ENCODE measurements around the gene SETD1B. TPM values are rescaled to one million over a fixed set of nuclear protein-coding genes. Genes with fewer than 3 reads are reported as not detected.

Gene SETD1B
- total RNA-seq, 2 experiments from 2014 or later, result 13.3 TPM

GRCh38 chr12:121839106-121839992 is 35.5 kb downstream of the SETD1B start:
- peak; percentile 58 for TF ChIP-seq CTCF (IDR thresholded peaks at IDR 0.05)
- Mint-ChIP-seq H3K36me3 (ENCODE audit: low read depth) (no peaks in the 10 kb centered on the region), H3K4me1 (ENCODE audit: low read depth) (peaks cover 16% of the 10 kb centered on the region), H3K27ac (peak overlapping the region; percentile 92), H3K9me3 (no peaks in the 10 kb centered on the region), H3K4me3 (peak overlapping the region; percentile 99), H3K27me3 (no peaks in the 10 kb centered on the region)
- intact Hi-C loops (cut with micrococcal nuclease), result loop anchor here (2.0 kb wide), 1 partner anchor 49 kb away; the partner anchor contains the start of gene PSMD9
- ChIA-PET POLR2A (interaction anchor here (1.4 to 2.7 kb wide), 2 partner anchors 13 to 28 kb away, joined by 4 to 17 read pairs; no protein-coding TSS in a partner anchor), CTCF (interaction anchor here (1.0 to 6.8 kb wide), 4 partner anchors 9 to 45 kb away, joined by 3 to 48 read pairs (median 7); partner anchors contain the start of gene RHOF)
- DNase-seq, result peak; percentile 100
- peak; percentile 98 for ATAC-seq

GRCh38 chr12:121839993-121840761 is 36.4 kb downstream of the SETD1B start:
- H3K9me3 Mint-ChIP-seq, result no peaks in the 10 kb centered on the region
- no peaks in the 10 kb centered on the region for H3K36me3 Mint-ChIP-seq (ENCODE audit: low read depth)
- intact Hi-C loops (cut with micrococcal nuclease), result loop anchor here (2.0 kb wide), 1 partner anchor 49 kb away; the partner anchor contains the start of gene PSMD9
- no peaks in the 10 kb centered on the region for H3K27me3 Mint-ChIP-seq
- no peak for TF ChIP-seq CTCF (IDR thresholded peaks at IDR 0.05)
- H3K27ac Mint-ChIP-seq, result peak overlapping the region; percentile 92
- POLR2A ChIA-PET, result interaction anchor here (0.9 to 1.4 kb wide), 2 partner anchors 29 to 43 kb away, joined by 3 to 4 read pairs; no protein-coding TSS in a partner anchor
- ATAC-seq (no peak), DNase-seq (no peak)
- CTCF ChIA-PET, result interaction anchor here (6.8 kb wide), 1 partner anchor 45 kb away, joined by 48 read pairs; the partner anchor contains the start of gene RHOF
- H3K4me1 Mint-ChIP-seq (ENCODE audit: low read depth), result peaks cover 16% of the 10 kb centered on the region
- peak overlapping the region; percentile 99 for H3K4me3 Mint-ChIP-seq

GRCh38 chr12:121843236-121843982 is 39.6 kb downstream of the SETD1B start:
- no peak for TF ChIP-seq CTCF (IDR thresholded peaks at IDR 0.05)
- ChIA-PET CTCF (interaction anchor here (1.2 to 2.1 kb wide), 4 partner anchors 32 to 132 kb away, joined by 3 to 11 read pairs (median 6); partner anchors contain the start of gene RHOF), POLR2A (no interaction called here)
- intact Hi-C loops (cut with micrococcal nuclease), result no loop called here
- no peak for ATAC-seq
- H3K4me3 Mint-ChIP-seq, result no peak overlapping the region
- no peaks in the 10 kb centered on the region for H3K36me3 Mint-ChIP-seq (ENCODE audit: low read depth)
- H3K27me3 Mint-ChIP-seq, result no peaks in the 10 kb centered on the region
- peaks cover 16% of the 10 kb centered on the region for H3K4me1 Mint-ChIP-seq (ENCODE audit: low read depth)
- H3K27ac Mint-ChIP-seq, result peak overlapping the region; percentile 58
- no peaks in the 10 kb centered on the region for H3K9me3 Mint-ChIP-seq
- DNase-seq, result no peak

- ATAC-seq (no peak), DNase-seq (no peak)
- Mint-ChIP-seq H3K4me1 (ENCODE audit: low read depth) (peaks cover 2% of the 10 kb centered on the region), H3K4me3 (no peak overlapping the region), H3K9me3 (no peaks in the 10 kb centered on the region), H3K36me3 (ENCODE audit: low read depth) (no peaks in the 10 kb centered on the region), H3K27me3 (no peaks in the 10 kb centered on the region), H3K27ac (no peak overlapping the region)
- no peak for TF ChIP-seq CTCF (IDR thresholded peaks at IDR 0.05)
- CTCF ChIA-PET, result no interaction called here
- POLR2A ChIA-PET, result no interaction called here
- intact Hi-C loops (cut with micrococcal nuclease), result no loop called here
Measured at GRCh38 chr12:121845701-121846100, 41.9 kb downstream of the SETD1B start.

All from activated CD8-positive, alpha-beta T cell treated with anti-CD3 and anti-CD28 coated beads for 36 hours (primary cell).